ENCODE measurements around the gene SPACA6. TPM values are rescaled to one million over a fixed set of nuclear protein-coding genes. Genes with fewer than 3 reads are reported as not detected.
A peak's percentile ranks its signal among the peaks of the same experiment; 100 is the strongest.

The SPACA6 gene
- total and polyA plus RNA-seq, 2 experiments from 2014 or later = 5.1 to 11.5 TPM

- peak overlapping the region; percentile 87 for H3K4me3 Mint-ChIP-seq
- Histone ChIP-seq H3K4me2 (peak overlapping the region; percentile 82), H2AFZ (peak overlapping the region; percentile 88; the same call in 1 of the 2 replicates), H3F3A (replicated peaks; ENCODE audit: low read depth) (peaks cover 3% of the 10 kb centered on the region; the same call in 1 of the 2 replicates), H3K27me3 (ENCODE audit: insufficient read depth) (no peaks in the 10 kb centered on the region), H3K27ac (ENCODE audit: low read depth) (no peak overlapping the region), H3K9me2 (ENCODE audit: insufficient read depth) (no peaks in the 10 kb centered on the region), H3K4me1 (ENCODE audit: insufficient read depth) (peaks cover 18% of the 10 kb centered on the region), H3K79me2 (replicated peaks; ENCODE audit: insufficient read depth) (no peaks in the 10 kb centered on the region), H3K36me3 (ENCODE audit: insufficient read depth) (no peaks in the 10 kb centered on the region), H3K4me3 (peak overlapping the region; percentile 66), H4K20me1 (replicated peaks; ENCODE audit: insufficient read depth) (0 out of 2 replicates have a peak, but pooled peaks cover 3% of the 10 kb centered on the region)
- H3K27me3 Mint-ChIP-seq (ENCODE audit: insufficient read depth, low read depth, poor library complexity) = peaks cover 28% of the 10 kb centered on the region
- no peaks in the 10 kb centered on the region; the same call in 1 of the 3 replicates for H3K9me3 Mint-ChIP-seq
- TF ChIP-seq CREB1 (CRISPR knock-in tag; IDR thresholded peaks at IDR 0.05; ENCODE audit: low read depth) = no peak
- TF ChIP-seq STAT1 (IDR thresholded peaks at IDR 0.05; ENCODE audit: unreplicated experiment) = no peak
- no peak for ATAC-seq
- no peak for DNase-seq (ENCODE audit: low spot score)
- H3K36me3 Mint-ChIP-seq (ENCODE audit: low read depth) = peaks cover 23% of the 10 kb centered on the region
- peak overlapping the region; percentile 93 for H3K27ac Mint-ChIP-seq
- H3K4me1 Mint-ChIP-seq = peaks cover 27% of the 10 kb centered on the region
Observed at GRCh38 chr19:51704626-51705025, 11.5 kb downstream of the SPACA6 start.

GRCh38 chr19:51706296-51706695 lies 13.2 kb downstream of the SPACA6 start:
- 0 out of 2 replicates have a peak, but pooled peaks cover 4% of the 10 kb centered on the region for H3K27me3 ChIP-seq (ENCODE audit: insufficient read depth)
- Mint-ChIP-seq H3K27ac (no peak overlapping the region), H3K4me3 (peak overlapping the region; percentile 30; the same call in 2 of the 3 replicates), H3K36me3 (ENCODE audit: low read depth) (peaks cover 17% of the 10 kb centered on the region), H3K4me1 (peaks cover 23% of the 10 kb centered on the region), H3K27me3 (ENCODE audit: insufficient read depth, low read depth, poor library complexity) (peaks cover 28% of the 10 kb centered on the region), H3K9me3 (no peaks in the 10 kb centered on the region; the same call in 1 of the 3 replicates)
- H3K36me3 ChIP-seq (ENCODE audit: insufficient read depth) = no peaks in the 10 kb centered on the region
- no peaks in the 10 kb centered on the region for H3K9me2 ChIP-seq (ENCODE audit: insufficient read depth)
- TF ChIP-seq ZNF331 (CRISPR knock-in tag; IDR thresholded peaks at IDR 0.05; ENCODE audit: low read depth) (no peak), CREB1 (CRISPR knock-in tag; IDR thresholded peaks at IDR 0.05; ENCODE audit: low read depth) (no peak), ETS1 (IDR thresholded peaks at IDR 0.05) (no peak)
- H2AFZ ChIP-seq = no peak overlapping the region
- no peak for DNase-seq (ENCODE audit: low spot score)
- H3K4me3 ChIP-seq = no peak overlapping the region
- no peak overlapping the region for H3K27ac ChIP-seq (ENCODE audit: low read depth)
- H3K4me1 ChIP-seq (ENCODE audit: insufficient read depth) = peaks cover 15% of the 10 kb centered on the region
- H3F3A ChIP-seq (replicated peaks; ENCODE audit: low read depth) = peaks cover 3% of the 10 kb centered on the region; the same call in 1 of the 2 replicates
- no peaks in the 10 kb centered on the region for H3K79me2 ChIP-seq (replicated peaks; ENCODE audit: insufficient read depth)
- 0 out of 2 replicates have a peak, but pooled peaks cover 3% of the 10 kb centered on the region for H4K20me1 ChIP-seq (replicated peaks; ENCODE audit: insufficient read depth)
- no peak for ATAC-seq
- no peak overlapping the region for H3K4me2 ChIP-seq

- Histone ChIP-seq H3K9me2 (ENCODE audit: insufficient read depth) (no peaks in the 10 kb centered on the region), H3K36me3 (ENCODE audit: insufficient read depth) (no peaks in the 10 kb centered on the region), H3K79me2 (replicated peaks; ENCODE audit: insufficient read depth) (no peaks in the 10 kb centered on the region), H3K27ac (ENCODE audit: low read depth) (no peak overlapping the region), H2AFZ (no peak overlapping the region), H3K4me3 (no peak overlapping the region), H3F3A (replicated peaks; ENCODE audit: low read depth) (no peaks in the 10 kb centered on the region), H3K4me1 (ENCODE audit: insufficient read depth) (peaks cover 10% of the 10 kb centered on the region; the same call in 1 of the 2 replicates), H3K27me3 (ENCODE audit: insufficient read depth) (0 out of 2 replicates have a peak, but pooled peaks cover 4% of the 10 kb centered on the region), H3K4me2 (no peak overlapping the region), H4K20me1 (replicated peaks; ENCODE audit: insufficient read depth) (0 out of 2 replicates have a peak, but pooled peaks cover 3% of the 10 kb centered on the region)
- DNase-seq (ENCODE audit: low spot score) (no peak), ATAC-seq (no peak)
- Mint-ChIP-seq H3K9me3 (no peaks in the 10 kb centered on the region; the same call in 1 of the 3 replicates), H3K4me1 (peaks cover 17% of the 10 kb centered on the region), H3K27ac (no peak overlapping the region), H3K27me3 (ENCODE audit: insufficient read depth, low read depth, poor library complexity) (peaks cover 23% of the 10 kb centered on the region), H3K36me3 (ENCODE audit: low read depth) (peaks cover 17% of the 10 kb centered on the region), H3K4me3 (no peak overlapping the region)
- no peak for TF ChIP-seq ZNF331 (CRISPR knock-in tag; IDR thresholded peaks at IDR 0.05; ENCODE audit: low read depth)
- no peak for TF ChIP-seq ETS1 (IDR thresholded peaks at IDR 0.05)
- TF ChIP-seq STAT1 (IDR thresholded peaks at IDR 0.05; ENCODE audit: unreplicated experiment) = no peak
- TF ChIP-seq JUNB (IDR thresholded peaks at IDR 0.05; ENCODE audit: unreplicated experiment) = no peak
- TF ChIP-seq ZNF114 (CRISPR knock-in tag; IDR thresholded peaks at IDR 0.05) = no peak
- TF ChIP-seq EZH2 (IDR thresholded peaks at IDR 0.05; ENCODE audit: low read depth, unreplicated experiment) = no peak
- no peak for TF ChIP-seq EZH2phosphoT487 (IDR thresholded peaks at IDR 0.05; ENCODE audit: unreplicated experiment)
- TF ChIP-seq REST (IDR thresholded peaks at IDR 0.05; ENCODE audit: unreplicated experiment) = no peak
Observed at GRCh38 chr19:51706885-51707284, 13.8 kb downstream of the SPACA6 start.
